ENCODE data around the gene PTPRN2.

PTPRN2 gene

GRCh38 chr7:157527686-157528085 is 1059.9 kb downstream of the PTPRN2 start:
- TF ChIP-seq GATA2 (IDR thresholded peaks at IDR 0.05; ENCODE audit: low read depth, low read length) (no peak), GATA3 (IDR thresholded peaks at IDR 0.05; ENCODE audit: low read depth, low read length) (no peak)

- TF ChIP-seq GATA3 (IDR thresholded peaks at IDR 0.05; ENCODE audit: low read depth, low read length) = no peak
- no peak for TF ChIP-seq GATA2 (IDR thresholded peaks at IDR 0.05; ENCODE audit: low read depth, low read length)
Observed at GRCh38 chr7:157526913-157527634, 1060.5 kb downstream of the PTPRN2 start.

DNA sequence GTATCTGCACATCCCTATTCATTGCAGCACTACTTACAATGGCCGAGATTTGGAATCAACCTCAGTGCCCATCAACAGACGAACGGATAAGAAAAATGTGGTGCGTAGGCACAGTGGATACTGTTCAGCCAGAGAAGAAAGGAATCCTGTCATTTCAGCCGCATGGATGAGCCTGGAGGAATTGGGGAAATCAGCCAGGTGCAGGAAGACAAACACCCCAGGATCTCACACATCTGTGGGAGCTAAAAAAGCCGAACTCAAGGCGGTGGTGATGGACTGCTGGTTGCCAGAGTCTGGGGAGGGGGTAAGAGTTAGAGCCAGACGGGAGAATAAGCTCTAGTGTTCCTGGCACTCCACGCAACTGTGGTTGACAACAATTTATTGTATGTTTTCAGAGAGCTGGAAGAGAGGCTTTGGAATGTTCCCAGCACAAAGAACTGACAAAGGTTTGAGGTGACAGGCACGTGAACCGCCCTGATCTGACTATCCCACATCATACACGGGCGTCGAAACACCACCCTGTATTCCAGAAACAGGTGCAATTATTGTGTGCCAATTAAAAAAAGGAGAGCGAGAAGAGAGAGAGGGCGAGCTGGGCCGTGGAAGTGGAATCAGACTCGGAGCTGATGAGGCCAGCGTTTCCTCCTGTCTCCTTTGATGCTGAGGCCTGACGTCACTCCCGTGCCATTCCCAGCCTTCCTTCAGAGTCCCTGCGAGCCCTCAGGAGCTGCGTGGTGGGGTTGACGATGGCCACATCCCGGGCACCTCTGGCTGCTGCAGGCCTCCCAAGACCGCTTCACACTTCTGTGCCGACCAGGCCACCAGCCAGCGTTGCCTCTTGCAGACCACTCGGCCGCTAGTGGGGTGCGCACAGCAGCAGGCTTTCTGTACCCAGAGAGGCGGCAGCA is 1061.4 kb downstream of the PTPRN2 start:
- TF ChIP-seq GATA3 (IDR thresholded peaks at IDR 0.05; ENCODE audit: low read depth, low read length) (no peak), GATA2 (IDR thresholded peaks at IDR 0.05; ENCODE audit: low read depth, low read length) (no peak)

DNA sequence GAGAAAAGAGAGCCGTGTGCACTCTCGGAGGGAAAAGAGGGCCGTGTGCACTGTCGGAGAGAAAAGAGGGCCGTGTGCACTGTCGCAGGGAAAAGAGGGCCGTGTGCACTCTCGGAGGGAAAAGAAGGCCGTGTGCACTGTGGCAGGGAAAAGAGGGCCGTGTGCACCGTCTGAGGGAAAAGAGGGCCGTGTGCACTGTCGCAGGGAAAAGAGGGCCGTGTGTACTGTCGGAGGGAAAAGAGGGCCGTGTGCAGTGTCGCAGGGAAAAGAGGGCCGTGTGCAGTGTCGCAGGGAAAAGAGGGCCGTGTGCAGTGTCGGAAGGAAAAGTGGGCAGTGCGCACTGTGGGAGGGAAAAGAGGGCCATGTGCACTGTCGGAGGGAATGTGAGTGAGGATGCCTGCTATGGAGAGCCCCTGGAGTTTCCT is 1062.1 kb downstream of the PTPRN2 start:
- TF ChIP-seq GATA2 (IDR thresholded peaks at IDR 0.05; ENCODE audit: low read depth, low read length) (no peak), GATA3 (IDR thresholded peaks at IDR 0.05; ENCODE audit: low read depth, low read length) (no peak)

DNA sequence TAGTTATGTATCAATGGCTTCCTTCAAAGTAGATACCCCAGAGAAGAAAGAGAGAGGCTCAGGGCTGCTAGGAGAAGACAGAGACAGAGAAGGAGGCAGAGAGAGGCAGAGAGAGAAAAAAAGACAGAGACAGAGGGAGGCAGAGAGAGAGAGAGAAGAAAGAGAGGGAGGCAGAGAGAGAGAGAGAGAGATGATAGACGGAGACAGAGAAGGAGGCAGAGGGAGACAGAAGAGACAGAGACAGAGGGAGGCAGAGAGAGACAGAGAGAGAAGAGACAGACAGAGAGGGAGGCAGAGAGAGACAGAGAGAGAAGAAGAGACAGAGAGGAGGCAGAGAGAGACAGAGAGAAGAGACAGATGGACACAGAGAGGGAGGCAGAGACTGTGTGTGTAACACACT is 1062.9 kb downstream of the PTPRN2 start:
- TF ChIP-seq GATA2 (IDR thresholded peaks at IDR 0.05; ENCODE audit: low read depth, low read length) (no peak), GATA3 (IDR thresholded peaks at IDR 0.05; ENCODE audit: low read depth, low read length) (no peak)

DNA sequence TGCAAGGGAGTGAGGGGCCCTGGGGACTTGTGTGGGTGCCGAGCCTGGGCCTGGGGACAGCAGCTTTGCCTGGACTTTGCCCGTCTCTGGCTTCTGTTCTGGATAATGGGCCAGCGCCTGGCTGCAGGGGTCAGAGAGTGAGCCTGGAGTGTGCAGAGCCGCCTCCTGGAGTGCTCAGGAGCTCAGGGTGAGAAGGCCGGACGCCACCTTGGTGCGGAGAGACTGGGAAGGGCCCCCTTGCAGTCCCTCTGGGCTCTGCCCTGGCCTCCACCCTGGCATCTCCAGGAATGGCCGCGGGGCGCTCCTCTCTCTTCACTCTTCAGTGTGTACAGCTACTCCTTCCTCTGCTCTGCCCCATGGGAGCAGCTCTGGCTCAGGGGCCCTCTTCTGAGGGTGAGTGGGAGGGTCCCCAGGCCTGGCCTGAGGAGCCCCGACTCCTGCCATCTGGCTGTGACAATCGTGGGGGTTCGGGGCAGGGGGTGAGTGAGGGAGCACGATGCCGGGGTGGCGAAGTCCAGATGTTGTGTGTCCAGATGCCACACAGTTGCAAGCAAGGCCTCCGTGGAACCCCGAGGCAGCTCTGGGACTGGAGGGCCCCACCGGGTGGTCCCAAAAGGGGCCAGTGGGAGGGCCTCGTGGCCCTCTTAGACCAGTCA is 1063.7 kb downstream of the PTPRN2 start:
- TF ChIP-seq GATA2 (IDR thresholded peaks at IDR 0.05; ENCODE audit: low read depth, low read length) (no peak), GATA3 (IDR thresholded peaks at IDR 0.05; ENCODE audit: low read depth, low read length) (no peak)

- TF ChIP-seq GATA2 (IDR thresholded peaks at IDR 0.05; ENCODE audit: low read depth, low read length) = no peak
- no peak for TF ChIP-seq GATA3 (IDR thresholded peaks at IDR 0.05; ENCODE audit: low read depth, low read length)
Observed at GRCh38 chr7:157523371-157523765, 1064.3 kb downstream of the PTPRN2 start.

- TF ChIP-seq GATA2 (IDR thresholded peaks at IDR 0.05; ENCODE audit: low read depth, low read length) (no peak), GATA3 (IDR thresholded peaks at IDR 0.05; ENCODE audit: low read depth, low read length) (no peak)
Observed at GRCh38 chr7:157522954-157523353, 1064.7 kb downstream of the PTPRN2 start.

- no peak for TF ChIP-seq GATA2 (IDR thresholded peaks at IDR 0.05; ENCODE audit: low read depth, low read length)
- TF ChIP-seq GATA3 (IDR thresholded peaks at IDR 0.05; ENCODE audit: low read depth, low read length) = no peak
Observed at GRCh38 chr7:157522189-157522588, 1065.4 kb downstream of the PTPRN2 start.

DNA sequence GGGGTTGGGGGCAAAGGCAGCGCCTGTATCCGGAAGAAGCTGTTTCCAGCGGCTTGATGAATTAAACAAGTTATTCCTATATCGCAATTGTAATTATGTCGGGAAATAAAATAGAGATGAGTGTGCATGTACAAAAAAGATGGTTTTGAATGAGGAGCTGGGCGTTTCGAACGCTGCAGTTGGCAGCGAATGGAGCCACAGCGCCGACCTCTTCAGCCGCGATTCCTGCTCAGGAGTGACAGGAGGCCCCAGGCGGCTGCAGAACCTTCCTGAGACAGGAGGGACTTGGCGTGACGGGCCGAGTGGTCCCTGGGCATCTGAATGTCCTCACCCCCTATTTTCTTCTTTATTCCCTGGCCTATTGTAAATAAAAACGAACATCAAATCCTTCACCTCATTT is 1065.9 kb downstream of the PTPRN2 start:
- TF ChIP-seq GATA3 (IDR thresholded peaks at IDR 0.05; ENCODE audit: low read depth, low read length) (no peak), GATA2 (IDR thresholded peaks at IDR 0.05; ENCODE audit: low read depth, low read length) (no peak)

DNA sequence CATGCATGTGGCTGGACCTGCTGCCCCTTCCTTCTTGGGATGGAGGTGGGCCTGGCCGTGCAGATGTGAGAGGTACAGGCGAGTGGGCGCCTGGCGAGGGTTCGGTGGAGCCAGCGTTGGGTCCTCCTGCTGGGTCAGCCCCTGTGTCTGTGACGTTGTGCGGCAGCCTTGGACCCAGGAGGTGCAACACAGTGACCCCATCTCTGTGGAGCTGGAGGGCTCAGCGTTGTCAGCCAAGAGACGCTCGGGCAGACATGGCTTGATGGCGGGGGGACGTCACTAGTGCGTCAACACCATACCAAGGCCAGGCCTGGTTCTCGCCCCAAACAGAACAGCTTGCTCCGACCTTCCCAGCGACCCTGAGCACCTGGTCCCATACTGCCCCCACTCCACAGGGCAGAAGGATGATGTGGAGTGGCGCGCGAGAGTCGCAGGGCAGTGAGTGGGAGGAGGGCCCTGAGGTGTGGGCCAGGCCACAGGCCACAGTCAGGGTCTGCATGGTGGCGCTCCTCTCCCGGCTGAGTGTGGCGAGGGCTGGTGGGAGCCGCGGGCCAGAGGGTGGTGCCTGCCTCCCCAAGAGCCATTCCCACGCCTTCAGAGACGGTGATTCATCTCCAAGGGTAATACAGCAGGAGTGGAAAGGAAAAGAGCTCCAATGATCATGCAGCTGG is 1066.4 kb downstream of the PTPRN2 start:
- TF ChIP-seq GATA3 (IDR thresholded peaks at IDR 0.05; ENCODE audit: low read depth, low read length) = no peak

- no peak for TF ChIP-seq GATA3 (IDR thresholded peaks at IDR 0.05; ENCODE audit: low read depth, low read length)
- TF ChIP-seq GATA2 (IDR thresholded peaks at IDR 0.05; ENCODE audit: low read depth, low read length) = no peak
Observed at GRCh38 chr7:157520249-157520648, 1067.4 kb downstream of the PTPRN2 start.

DNA sequence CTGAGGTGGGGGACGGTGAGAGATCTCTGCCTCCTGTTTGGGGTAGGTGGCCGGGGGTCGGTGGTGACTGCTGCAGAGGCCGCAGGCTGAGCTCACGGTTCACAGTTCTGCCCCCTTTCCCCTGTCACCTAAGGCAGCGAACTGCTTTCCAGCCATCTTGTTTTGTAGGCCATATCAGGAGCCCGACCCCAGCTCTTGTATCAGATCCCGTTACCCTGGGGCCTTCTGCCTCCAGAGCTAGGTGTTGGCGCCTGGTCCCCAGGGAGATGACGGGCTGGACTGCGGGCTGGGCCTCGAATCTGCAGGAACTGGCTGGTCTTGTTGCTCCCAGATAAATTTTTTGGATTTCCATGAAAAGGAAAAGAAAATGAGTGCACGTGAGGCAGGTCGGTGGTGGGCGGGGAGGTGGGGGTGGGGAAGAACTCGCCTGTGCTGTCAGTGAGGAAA is 1067.8 kb downstream of the PTPRN2 start:
- no peak for TF ChIP-seq GATA3 (IDR thresholded peaks at IDR 0.05; ENCODE audit: low read depth, low read length)
- TF ChIP-seq GATA2 (IDR thresholded peaks at IDR 0.05; ENCODE audit: low read depth, low read length) = no peak

DNA sequence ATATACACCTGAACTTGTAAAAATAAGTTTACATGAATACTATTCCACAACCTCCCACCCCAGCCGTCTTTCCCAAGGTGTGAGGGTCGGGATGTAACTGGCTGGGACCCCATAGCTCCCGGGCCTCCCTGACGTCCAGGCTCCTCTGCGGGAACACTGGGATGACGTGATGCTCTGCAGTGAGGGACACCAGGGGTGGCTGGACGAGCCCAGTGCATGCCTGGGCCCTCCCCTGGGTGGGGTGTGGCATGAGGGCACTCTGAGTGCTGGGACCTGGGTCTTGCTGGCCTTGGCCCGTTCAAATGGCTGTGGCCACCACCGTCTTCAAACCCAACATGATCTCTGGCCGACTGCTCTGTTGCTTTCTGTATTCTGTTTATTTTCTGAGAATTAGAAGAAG is 1068.4 kb downstream of the PTPRN2 start:
- no peak for TF ChIP-seq GATA3 (IDR thresholded peaks at IDR 0.05; ENCODE audit: low read depth, low read length)
- no peak for TF ChIP-seq GATA2 (IDR thresholded peaks at IDR 0.05; ENCODE audit: low read depth, low read length)

Measured in SH-SY5Y (cell line).